GM21390 (cell line): ENCODE data around the gene TP63.
A peak's percentile ranks its signal among the peaks of the same experiment; 100 is the strongest.

ENCODE experiments used
- ATAC-seq: cut with Tn5 transposase; IDR thresholded peaks from one replicate; pipeline ENCODE4 v1.9.1; 2021; ENCODE audit not compliant: unreplicated experiment

Gene TP63

GRCh38 chr3:189842681-189843602 is 211.8 kb downstream of the TP63 start:
- ATAC-seq, result no peak

DNA sequence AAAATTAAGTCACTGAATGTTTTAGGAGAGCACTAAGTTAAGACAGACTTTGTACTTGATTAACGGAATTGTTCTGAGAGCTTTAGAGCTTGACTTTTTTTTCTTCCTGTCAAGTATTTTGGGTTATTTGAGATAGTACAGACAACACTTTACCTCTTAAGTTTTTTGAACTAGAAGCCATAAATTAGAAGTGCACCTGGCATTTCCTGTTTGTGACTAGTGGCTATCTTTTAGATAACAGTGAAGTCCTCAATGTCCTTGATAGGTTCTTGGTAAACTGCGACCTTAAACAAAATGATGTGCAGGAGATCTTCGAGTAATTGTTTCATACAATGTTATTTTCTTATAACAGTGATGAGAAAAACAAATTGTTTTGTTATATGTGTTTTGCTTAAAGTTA is 213.9 kb downstream of the TP63 start:
- ATAC-seq, result no peak

GRCh38 chr3:189848395-189849040 is 217.3 kb downstream of the TP63 start:
- ATAC-seq, result no peak

- ATAC-seq, result no peak
Measured at GRCh38 chr3:189849262-189849661, 218.1 kb downstream of the TP63 start.

- no peak for ATAC-seq
Measured at GRCh38 chr3:189851682-189852081, 220.5 kb downstream of the TP63 start.

GRCh38 chr3:189853906-189854305 is 222.7 kb downstream of the TP63 start:
- no peak for ATAC-seq

DNA sequence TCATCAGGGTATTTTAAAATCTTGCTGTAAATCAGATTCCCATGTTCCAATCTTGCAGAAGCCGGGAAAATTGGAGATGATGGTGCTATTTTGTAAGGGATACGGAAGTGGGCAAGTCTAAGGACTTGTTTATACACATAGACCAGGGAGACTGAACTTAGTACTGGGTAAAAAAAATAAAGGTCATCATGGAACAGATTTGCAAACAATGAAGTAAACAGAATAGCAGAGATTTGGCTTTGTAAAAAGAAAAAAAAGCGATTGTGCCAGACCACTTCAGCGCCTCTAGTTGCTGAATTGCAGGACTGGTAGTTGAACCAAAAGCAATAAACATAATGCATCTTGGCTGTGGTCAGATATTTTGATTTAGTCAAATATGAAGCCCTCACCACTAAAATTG is 229.1 kb downstream of the TP63 start:
- no peak for ATAC-seq

DNA sequence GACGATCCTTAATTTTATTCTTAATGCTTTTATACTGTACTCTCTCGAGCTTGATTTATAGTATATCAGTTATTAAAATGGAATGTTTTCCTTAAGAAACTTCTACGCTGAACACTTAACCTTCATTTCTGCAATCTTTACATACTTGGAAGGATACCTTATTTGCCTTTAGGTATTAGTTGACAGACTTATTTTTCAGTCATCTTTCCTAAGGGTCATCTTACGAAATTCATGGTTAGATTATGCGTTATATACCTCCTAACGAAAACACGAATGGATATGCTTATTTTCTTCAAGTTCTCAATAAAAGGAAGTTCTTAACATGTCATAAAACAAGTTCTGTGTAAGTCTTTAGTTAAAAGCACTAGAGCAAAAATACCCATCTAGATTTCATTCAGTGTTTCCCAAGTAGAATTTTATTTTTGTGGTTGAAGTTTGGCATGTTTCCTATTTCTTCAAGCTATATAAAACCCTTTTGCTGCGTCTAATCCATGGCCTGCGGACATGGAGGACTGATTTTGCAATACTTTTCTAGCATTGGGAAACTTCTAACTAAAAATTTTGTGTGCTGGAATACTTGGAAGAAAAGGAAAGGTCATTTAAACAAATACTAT is 231.3 kb downstream of the TP63 start:
- no peak for ATAC-seq

DNA sequence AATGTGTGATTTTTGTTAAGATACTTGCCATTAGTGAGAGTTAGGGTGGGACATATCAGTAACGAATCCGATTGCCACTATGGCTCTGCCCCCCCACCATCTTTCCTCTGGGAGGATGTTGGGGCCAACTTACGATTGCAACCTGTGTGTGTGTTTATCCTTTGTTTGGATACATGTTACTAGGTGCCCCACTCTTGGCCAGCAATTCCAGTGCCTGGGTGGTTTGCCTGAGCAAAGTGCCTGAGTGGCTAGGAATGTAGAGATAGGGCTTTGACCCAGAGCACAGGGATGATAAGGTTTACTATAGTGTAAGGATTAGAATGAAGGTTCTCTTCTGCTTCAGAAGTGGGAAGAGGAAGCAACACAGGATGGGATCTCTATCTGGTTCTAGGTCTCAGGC is 231.8 kb downstream of the TP63 start:
- ATAC-seq, result no peak

GRCh38 chr3:189868061-189868460 is 236.9 kb downstream of the TP63 start:
- ATAC-seq, result no peak

- no peak for ATAC-seq
Measured at GRCh38 chr3:189869165-189869564, 238.0 kb downstream of the TP63 start.

GRCh38 chr3:189871418-189871817 is 240.2 kb downstream of the TP63 start:
- ATAC-seq, result no peak

DNA sequence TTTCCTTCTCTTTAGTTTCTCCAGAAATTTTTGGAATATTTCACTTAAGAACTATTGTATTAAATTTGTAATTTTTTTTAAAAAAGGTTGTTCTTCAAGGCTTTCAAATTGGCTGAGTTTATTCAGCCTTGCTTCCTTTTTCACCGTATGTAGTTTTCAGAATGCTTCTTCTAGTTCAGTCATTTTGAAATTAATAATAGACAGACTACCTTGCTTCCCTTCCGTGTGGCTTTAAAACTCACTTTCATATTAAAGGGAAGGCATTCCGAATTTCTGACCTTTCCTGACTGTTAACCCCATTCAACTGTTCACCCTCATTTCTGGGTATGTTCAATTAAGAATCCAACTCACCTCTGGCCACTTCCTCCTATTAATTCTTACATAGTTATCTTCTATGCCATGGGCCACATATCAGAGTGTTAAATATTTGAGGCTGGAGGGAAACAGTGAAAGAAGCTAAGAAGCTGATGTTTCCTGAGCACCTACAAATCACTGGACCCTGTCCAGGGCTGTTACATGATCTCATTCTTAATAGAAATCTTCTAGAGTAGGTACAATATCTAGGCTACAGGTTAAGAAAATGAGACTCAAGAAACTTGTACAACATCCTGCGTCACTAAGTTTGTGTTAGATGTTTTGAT is 252.0 kb downstream of the TP63 start:
- ATAC-seq, result peak; percentile 58

DNA sequence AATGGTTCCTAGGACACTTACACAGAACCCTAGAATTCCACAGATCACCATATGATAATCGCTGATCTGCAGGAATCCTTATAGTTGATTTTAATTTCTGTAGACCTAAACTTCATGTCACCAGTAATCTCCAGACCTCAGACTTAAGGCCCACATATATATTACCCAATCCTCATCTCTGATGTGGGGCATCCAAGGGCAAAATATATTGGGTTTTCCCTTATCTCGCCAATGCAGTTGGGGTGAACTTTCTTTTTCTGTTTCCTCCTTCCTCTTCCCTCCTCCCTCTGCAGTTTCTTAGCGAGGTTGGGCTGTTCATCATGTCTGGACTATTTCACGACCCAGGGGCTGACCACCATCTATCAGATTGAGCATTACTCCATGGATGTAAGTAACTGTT is 259.3 kb downstream of the TP63 start:
- no peak for ATAC-seq

DNA sequence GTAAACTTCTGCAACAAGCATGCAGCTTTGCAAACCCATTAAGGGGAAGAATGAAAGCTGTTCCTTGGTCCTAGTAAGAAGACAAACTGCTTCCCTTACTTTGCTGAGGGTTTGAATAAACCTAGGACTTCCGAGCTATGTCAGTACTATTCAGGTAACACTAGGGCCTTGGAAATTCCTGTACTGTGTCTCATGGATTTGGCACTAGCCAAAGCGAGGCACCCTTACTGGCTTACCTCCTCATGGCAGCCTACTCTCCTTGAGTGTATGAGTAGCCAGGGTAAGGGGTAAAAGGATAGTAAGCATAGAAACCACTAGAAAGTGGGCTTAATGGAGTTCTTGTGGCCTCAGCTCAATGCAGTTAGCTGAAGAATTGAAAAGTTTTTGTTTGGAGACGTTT is 265.3 kb downstream of the TP63 start:
- ATAC-seq, result no peak

GRCh38 chr3:189897406-189897805 is 266.2 kb downstream of the TP63 start:
- no peak for ATAC-seq

GRCh38 chr3:189898559-189899153 is 267.5 kb downstream of the TP63 start:
- no peak for ATAC-seq

GRCh38 chr3:189899186-189899585 is 268.0 kb downstream of the TP63 start:
- no peak for ATAC-seq

DNA sequence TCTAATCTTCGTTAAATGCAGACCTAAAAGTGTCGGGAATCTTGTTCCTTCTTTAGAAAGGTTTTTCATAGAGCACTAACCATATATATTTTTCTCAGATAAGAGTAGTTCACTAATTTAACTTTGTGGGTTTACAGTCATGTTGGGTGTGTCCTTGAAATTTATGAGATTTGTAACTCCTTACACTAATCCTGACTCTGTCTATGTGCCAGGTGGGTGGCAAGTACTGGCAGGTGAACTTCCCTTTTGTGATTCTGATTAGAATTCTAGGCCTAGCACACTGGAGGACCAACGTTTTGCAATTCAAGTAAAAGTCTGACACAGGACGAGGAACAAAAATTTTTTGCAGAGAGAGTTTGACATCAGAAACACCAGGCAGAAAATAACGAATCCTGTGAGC is 269.4 kb downstream of the TP63 start:
- no peak for ATAC-seq

DNA sequence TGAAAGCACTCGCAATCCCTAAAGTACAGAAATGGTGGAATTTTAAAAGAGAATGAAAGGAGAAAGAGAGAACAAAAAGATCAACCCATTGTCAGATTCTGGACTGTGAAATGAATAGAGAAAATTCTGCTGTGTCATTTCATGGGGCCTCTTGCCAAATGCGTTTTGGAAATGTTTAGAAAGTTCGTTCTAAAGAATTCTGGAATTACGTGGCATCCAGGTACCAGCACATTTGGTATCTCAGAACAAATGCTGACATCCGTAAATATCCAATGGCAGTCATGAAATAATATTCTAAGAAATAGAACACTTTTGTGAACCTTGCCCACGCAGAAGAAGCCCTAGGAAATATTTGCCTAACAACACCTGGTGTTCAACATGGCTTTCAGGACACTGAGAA is 270.3 kb downstream of the TP63 start:
- no peak for ATAC-seq
